Loucy (cell line): Measurements from ENCODE around the gene SH3RF1.
"Not testable (repeated sequence)": the region's sequence is repeated elsewhere in the genome, so short reads cannot be mapped to it uniquely, and the experiment has no call there.

ENCODE experiments used
- EZH2phosphoT487 ChIP-seq: fragments of 200-600 bp; IDR thresholded peaks from 2 replicates; pipeline ENCODE4 v1.6.1; 2018; ENCODE audit warnings: antibody characterized with exemption, mild to moderate bottlenecking, moderate library complexity, borderline replicate concordance
- TF ChIP-seq, protein P1 (sequence below): fragments of 200-600 bp; sonication (generic); conservative IDR thresholded peaks from 2 replicates; pipeline ENCODE4 v1.5.1; 2014; ENCODE audit warnings: mild to moderate bottlenecking, antibody characterized with exemption, low read length

DNA sequence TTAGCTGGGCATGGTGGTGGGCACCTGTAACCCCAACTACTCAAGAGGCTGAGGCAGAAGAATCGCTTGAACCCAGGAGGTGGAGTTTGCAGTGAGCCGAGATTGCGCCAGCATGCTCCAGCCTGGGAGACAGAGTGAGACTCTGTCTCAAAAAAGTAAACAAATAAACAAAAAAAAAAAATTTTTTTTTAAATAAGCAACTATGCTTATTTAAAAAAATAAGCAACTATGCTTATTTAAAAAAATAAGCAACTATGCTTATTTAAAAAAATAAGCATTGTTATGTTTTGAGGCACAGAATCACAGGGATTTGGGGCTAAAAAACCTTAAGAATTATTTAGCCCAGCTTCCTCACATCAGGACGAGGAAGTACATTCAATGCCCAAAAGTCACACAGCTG, 92.7 kb downstream of the SH3RF1 start:
- TF ChIP-seq, protein P1, sequence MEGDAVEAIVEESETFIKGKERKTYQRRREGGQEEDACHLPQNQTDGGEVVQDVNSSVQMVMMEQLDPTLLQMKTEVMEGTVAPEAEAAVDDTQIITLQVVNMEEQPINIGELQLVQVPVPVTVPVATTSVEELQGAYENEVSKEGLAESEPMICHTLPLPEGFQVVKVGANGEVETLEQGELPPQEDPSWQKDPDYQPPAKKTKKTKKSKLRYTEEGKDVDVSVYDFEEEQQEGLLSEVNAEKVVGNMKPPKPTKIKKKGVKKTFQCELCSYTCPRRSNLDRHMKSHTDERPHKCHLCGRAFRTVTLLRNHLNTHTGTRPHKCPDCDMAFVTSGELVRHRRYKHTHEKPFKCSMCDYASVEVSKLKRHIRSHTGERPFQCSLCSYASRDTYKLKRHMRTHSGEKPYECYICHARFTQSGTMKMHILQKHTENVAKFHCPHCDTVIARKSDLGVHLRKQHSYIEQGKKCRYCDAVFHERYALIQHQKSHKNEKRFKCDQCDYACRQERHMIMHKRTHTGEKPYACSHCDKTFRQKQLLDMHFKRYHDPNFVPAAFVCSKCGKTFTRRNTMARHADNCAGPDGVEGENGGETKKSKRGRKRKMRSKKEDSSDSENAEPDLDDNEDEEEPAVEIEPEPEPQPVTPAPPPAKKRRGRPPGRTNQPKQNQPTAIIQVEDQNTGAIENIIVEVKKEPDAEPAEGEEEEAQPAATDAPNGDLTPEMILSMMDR: not testable (repeated sequence)
- not testable (repeated sequence) for TF ChIP-seq EZH2phosphoT487
